ENCODE data around the gene THSD7A.
"Not testable (repeated sequence)": the region's sequence is repeated elsewhere in the genome, so short reads cannot be mapped to it uniquely, and the experiment has no call there.

Gene THSD7A

DNA sequence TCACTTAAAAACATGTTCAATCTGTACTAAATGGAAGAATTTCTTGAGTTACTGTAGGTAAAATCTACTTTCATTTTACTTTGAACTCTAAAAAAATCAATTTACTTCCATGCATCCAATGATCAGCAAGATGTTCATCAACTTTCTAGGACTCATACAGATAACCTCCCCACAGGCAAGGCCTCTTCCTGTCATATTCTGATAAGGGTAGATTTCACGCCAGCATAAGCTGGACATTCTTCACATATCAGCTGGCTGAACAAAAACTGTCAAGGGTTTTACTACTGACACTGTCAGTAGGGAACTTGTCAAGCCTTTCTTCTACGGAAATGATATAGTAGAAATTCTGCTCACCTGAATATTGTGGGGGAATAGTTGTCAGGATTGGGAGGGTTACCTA, 244.9 kb downstream of the THSD7A start:
- DNase-seq (ENCODE audit: low read depth in 2 of 2): no peak

DNA sequence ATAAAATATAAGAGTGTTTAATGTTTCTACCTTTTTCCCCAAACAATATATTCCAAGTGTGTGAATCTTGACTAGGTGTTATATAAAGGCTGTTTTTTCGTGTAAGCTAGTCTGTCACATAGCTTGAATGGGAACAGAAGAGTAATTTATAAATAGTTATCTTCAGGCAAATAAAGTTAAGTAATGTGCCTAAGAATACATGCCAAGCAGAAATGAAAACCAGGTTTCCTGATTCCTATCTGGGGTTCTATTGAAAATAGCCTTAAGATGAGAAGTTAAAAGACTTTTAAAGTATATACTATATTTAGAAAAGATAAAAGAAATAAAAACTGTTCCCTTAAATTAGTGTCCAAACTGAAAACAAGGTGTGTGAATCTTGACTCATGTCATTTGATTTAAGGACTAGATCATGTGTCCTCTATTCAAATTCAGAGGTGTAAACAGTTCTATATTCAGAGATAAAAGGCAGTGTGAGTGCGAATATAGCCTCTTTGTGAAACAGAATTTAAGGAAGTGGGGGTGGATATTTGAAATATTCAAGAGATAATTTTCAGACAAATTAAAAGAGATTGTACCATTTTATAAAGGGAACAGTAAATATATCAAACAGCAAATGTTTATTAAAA, 247.5 kb downstream of the THSD7A start:
- no peak for DNase-seq (ENCODE audit: low read depth in 2 of 2)

DNA sequence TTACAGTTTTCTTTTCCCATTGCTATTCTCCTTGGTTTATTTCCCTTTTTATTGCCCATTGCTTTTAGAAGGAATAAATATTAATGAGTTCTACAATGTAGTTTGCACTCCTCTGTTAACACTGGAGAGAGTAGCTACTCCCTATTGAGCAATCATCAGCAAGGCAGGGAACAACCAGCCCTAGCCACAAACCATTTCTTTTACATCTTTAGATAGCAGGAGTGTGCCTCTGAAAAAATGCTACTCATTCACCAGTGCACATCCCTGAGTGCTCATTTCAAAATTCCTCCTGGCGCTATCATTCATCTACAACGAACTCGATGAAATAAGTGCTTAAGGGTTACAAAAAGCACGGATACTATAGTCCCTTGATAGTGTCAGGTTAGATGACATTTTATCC, 252.9 kb downstream of the THSD7A start:
- no peak for DNase-seq (ENCODE audit: low read depth in 2 of 2)

DNA sequence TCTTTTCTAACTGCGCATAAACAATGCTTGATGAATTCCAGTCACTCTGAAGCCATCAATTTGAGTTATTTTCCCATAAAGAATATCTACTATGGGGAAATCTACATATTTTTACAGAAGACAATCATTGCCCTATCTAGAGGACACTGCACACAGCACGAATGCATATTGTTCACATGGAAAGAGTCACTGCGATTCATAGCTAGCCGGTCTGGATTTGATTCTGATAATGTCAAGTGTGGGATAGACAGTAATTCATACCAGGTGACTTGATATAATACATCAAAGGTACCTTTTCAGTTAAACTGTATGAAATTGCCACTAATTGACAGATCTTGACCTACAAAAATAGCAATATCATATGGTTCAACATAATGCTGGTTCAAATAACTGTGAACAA, 255.7 kb downstream of the THSD7A start:
- no peak for DNase-seq (ENCODE audit: low read depth in 2 of 2)

DNA sequence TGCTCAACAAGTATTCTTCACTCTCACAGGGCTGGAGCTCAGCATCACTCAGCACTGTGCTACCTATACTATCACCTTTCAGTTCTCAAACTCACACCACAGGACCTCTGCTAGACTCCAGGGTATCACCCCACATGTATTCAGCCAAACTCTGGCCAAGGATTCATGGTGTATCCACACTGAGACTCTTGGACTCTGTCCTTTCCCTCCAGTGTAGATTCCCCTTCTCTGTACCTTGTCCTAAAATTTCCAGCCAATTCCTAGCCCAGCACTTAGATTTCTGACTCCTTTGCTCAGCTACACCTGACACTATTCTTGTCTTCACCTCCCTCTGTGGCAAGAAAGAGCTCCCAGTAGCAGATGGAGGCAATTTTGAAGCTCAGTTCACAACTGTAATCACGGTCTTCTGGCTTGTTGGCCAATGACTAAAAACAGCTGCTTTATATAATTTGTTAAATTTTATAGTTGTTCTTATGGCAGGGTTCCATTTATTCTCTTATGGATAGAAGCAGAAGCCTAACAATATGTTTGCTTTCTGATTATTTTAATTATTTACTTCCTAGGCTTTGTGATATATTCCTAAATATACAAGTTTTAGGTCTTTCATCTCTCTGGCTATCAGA, 258.8 kb downstream of the THSD7A start:
- no peak for DNase-seq (ENCODE audit: low read depth in 2 of 2)

DNA sequence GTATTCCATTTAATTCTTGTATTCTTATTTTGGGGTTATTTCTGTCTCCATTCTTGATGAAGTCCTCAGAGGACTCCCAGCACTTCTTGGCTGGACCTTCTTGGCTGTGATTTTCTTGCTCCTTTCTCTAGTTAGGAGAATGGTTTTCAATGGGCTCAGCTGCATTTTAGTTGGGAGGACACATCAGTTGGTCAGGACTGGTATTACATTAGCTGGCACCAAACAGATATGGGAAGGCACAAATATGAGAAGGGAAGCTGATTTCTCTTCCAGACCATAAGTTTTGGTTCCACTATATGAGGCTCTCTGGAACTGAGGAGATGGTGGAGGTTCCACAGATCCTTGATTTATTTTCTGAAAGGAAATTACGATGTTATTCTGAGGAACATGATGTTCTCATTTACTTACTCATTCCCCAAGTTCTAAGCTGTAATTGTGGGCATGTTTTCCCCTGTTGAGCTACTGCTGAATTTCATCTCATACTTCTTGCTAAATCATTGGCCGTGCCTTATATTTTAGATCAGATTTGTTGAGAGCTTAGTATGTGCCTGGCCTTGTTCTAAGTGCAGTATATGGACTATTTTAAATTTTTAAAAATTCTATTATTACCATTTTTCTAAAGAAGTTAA, 261.0 kb downstream of the THSD7A start:
- no peak for DNase-seq (ENCODE audit: low read depth in 2 of 2)

DNA sequence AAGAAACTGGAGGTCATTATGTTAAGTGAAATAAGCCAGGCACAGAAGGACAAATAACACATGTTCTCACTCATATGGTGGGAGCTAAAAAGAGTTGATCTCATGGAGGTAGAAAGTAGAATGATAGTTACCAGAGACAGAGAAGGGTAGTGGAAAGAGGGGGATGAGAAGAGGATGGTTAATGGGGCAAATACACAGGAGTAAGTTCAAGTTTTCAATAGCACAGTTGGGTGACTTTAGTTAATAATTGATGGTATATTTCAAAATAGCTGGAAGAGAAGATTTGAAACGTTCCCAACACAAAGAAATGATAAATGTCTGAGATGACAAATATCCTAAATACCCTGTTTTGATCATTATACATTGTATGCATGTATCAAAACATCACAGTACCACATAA, 261.8 kb downstream of the THSD7A start:
- DNase-seq (ENCODE audit: low read depth in 2 of 2): no peak

DNA sequence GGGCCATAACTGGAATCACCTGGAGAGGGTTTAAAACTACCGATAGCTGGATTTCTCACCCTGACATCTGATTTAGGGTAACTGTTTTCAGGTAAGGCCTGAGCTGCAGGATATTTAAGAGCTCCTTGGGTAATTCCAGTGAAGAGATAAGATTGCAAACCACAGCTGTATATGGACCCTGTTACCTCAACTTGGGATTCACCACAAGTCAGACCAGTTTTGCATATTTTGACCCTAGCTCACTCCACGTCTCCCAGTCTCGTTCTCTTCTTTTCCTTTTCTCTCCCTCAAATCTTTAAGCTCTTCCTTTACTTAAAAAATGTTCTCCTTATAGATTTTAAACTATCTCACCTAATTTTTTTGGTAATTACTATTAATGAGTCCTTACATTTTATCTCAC, 264.4 kb downstream of the THSD7A start:
- DNase-seq (ENCODE audit: low read depth in 2 of 2): no peak

DNA sequence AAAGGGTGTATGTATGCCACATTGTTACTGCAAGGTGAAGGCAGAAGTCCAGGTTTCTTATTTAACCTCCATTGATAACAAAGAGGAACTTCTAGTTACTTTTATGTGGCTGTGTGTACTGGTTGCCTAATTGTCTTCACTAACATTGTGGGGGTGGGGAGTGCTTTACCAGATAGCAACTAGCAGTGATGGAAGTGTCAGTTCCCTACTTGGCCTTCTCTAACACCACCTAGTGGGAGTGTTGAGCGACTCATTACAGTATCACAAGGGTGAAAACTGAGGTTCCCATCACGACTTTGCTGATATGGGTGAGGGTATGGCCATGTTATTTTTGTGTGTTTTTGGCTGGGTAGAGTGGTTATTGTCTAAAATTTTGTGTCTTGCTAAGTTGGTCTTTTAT, 274.4 kb downstream of the THSD7A start:
- DNase-seq (ENCODE audit: low read depth in 2 of 2): no peak

DNA sequence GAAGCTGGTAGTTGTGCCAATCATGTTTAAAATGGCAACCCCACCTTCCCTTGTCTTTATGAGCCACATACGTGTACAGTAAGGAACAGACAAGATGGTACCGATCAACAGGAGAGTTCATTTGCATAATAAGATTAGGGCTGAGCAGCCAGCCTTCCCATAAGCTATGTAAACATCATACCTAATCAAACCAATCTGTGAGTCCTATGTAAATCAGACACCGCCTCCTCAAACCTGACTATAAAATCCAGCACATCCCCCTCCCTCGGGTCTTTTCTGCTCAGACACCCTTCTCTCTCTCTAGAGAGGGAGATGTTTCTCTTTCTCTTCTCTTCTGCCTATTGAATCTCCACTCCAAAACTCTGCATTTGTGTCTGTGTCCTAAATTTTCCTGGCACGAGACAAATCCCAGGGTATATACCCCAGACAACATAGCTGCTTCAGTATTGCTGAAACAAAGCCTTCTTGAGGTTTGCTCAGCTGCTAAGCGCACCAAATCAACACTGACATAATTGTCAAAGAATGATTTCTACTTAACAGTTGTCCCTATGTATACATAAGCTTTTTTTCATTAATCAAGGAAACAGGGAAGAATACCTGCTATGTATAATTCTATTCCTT, 279.2 kb downstream of the THSD7A start:
- no peak for DNase-seq (ENCODE audit: low read depth in 2 of 2)

DNA sequence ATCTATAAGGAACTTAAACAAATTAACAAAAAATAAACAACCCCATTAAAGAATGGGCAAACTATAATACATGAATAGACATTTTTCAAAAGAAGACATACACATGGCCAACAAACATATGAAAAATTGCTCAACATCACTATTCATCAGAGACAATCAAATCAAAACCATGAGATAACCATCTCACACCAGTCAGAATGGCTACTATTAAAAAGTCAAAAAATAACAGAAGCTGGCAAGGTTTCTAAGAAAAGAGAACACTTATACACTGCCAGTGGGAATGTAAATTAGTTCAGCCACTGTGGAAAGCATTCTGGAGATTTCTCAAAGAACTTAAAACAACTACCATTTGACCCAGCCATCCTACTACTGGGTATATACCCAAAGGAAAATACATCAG, 280.5 kb downstream of the THSD7A start:
- no peak for DNase-seq (ENCODE audit: low read depth in 2 of 2)

DNA sequence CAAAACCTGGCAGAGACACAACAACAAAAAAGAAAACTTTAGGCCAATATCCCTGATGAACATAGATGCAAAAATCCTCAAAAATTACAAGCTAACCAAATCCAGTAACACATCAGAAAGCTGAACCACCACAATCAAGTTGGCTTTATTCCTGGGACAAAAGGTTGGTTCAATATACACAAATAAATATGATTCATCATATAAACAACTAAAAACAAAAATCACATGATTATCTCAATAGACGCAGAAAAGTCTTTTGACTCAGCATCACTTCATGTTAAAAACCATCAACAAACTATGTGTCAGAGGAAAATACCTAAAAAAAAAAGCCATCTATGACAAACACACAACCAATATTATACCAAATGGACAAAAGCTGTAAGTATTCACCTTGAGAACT, 283.5 kb downstream of the THSD7A start:
- no peak for DNase-seq (ENCODE audit: low read depth in 2 of 2)

DNA sequence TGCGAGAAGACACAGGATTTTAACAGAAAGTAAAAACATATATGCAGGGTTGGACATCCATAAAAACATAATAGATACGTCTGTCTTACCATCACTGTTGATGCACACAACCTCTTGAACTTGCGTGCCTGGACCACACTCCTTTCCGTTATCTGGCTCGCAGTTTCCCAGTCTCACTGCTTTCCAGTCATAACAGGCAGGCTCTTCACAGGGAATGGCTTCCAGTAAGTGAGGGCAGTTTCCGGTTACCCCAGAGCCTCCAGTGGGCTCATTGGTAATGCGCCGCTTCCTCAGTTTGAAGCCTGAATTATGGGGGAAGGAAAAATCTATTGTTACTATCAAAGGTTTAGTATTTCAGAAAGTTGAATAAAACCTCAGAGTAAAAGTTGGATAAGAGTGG, 290.7 kb downstream of the THSD7A start:
- no peak for DNase-seq (ENCODE audit: low read depth in 2 of 2)

DNA sequence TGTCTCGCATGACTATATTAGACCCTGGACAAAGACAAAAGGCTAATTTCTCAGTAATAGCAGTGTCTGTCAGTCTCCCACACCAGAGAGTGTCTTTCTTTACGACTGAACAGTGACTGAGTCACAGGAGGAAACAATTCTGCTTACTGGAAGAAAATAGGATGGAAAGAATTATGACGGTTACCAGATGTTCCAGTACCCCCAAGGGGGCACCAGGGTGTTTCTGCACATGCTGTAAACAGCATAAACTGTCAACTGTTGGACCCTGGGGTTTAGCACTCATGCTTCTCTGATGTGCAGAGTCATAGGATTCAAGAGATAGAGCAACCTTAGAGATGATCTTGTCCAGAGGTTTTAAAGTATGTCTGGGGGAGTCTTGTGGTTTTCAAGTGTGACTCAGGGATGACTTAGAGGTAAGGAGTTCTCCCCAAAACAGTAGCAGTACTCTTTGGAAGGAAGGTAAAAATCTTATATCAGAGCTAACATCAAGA, 291.7 kb downstream of the THSD7A start:
- DNase-seq (ENCODE audit: low read depth in 2 of 2): no peak

DNA sequence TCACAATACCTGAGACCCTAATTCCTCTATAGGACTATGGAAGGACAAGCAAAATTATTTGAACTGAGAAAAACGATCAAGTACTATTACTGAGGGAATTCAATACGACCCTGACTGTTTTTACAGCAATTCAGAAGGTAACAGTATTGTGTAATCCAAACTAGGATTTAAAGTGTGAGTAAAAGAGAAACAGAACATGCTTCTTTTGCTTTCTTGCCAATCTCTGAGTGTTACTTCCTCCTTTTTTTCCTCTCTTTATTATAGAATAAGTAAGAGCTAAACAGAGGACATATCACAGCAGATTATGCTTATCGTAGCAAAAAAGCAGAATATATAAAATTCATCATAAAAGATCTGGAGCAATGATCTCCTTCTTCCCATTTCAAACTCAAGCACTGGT, 292.1 kb downstream of the THSD7A start:
- DNase-seq (ENCODE audit: low read depth in 2 of 2): no peak

DNA sequence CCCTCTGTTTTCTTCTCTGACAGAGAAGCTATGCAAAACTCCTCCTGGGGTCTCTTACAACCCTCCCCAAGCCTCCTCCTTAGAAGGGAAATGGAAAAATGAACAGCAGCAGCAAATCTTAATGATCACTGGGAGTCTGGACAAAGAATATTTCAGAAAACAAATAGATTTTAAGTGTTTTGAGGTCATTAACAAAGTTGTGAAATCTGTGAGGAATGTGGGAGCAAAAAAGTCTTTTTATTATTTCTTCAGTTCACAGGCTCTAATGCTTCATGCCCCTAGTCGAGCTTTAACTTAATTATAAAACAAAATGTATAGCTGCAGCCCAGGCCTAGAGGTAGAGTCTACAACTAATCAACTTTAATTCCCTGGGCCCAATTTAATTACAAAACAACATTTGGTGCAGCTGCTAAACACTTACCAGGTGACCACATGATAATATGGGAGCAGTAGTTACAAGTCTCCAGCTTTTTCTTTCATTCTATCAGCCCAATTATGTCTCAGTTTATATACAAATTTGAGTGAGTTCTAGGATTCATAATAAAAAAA, 293.2 kb downstream of the THSD7A start:
- no peak for DNase-seq (ENCODE audit: low read depth in 2 of 2)

DNA sequence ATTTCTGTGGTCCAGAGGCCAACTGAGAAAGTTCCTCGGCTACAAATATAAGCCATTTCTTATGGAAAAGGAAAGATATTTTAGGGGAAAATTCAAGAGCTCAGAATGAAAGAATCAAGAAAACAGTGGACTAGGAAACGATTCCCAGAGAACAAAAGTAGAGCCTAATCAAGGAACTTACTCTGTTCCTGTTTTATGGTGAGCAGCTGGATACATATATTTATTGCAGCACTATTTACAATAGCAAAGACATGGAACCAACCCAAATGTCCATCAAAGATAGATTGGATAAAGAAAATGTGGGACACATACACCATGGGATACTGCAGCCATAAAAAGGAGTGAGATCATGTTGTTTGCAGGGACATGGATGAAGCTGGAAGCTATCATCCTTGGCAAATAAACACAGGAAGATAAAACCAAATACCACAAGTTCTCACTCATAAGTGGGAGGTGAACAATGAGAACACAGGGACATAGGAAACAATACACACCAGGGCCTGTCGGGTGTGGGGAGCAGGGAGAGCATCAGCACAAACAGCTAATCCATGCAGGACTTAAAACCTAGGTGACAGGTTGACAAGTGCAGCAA, 298.7 kb downstream of the THSD7A start:
- no peak for DNase-seq (ENCODE audit: low read depth in 2 of 2)

DNA sequence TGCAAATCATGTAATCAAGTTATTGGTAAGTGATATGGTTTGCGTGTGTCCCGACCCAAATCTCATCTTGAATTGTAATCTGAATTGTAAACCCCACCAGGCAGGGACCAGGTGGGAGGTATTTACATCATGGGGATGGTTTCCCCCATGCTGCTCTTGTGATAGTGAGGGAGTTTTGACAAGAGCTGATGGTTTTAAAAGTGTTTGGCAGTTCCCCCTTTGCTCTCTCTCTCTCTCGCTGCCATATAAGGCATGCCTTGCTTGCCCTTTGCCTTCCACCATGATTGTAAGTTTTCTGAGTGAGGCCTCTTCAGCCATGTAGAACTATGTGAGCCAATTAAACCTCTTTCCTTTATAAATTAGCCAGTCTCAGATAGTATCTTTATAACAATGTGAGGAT, 302.6 kb downstream of the THSD7A start:
- DNase-seq (ENCODE audit: low read depth in 2 of 2): no peak

DNA sequence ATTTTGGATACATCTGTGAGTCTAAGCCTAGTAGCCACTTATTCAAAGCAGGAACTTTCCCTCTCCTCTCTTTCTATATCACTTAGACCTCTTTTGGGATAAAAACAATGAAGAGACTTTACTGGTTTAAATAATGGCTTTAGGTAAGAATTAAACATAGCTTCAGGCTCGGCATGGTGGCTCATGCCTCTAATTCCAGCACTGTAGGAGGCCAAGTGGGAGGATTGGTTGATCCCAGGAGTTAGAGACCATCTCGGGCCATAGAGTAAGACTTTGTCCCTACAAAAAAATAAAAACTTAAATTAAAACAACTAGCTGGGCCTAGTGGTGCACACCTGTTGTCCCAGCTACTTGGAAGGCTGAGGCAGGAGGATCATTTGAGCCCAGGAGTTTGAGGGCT, 304.3 kb downstream of the THSD7A start:
- DNase-seq (ENCODE audit: low read depth in 2 of 2): no peak

DNA sequence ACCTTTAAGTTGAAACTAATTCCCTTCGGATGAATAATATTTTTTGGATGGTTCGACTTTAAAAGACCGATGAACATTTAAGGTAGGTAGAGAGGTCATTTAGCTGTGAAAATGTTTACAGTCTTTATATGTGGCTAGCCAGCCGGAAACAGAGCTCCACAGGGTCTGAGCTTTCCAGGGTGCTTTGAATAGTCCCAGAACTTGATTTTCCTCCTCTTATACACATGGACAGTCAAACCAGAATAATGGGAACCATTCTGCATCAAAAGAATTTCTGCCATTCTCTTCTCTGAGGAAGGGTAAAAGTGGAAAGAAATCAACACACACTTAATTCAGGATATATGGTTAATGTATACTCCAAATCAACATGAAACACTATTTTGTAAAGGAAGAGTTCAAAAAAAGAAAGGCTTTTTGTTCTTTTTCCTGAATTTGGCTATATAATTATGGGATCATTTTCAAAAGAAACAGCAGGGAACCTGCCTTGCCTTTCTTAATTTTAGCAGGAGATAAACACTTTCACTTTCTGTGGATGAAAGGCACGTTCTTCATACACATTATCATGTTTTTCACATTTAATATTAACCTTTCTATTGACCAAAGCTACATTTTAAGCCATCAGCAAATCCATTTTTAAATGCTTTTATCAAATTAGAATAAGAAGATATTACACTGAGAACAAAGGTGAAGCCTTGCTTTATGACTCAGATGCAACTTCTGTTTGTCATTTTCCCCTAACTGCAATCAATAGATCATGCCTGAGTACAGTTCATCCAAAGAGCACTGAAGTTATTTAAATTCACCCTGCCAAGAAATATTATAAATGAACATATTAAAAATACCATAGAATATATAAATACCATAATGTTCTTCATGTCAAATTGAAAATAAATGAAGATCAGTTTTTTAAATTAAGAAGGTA, 307.3 kb downstream of the THSD7A start:
- DNase-seq (ENCODE audit: low read depth in 2 of 2): no peak

DNA sequence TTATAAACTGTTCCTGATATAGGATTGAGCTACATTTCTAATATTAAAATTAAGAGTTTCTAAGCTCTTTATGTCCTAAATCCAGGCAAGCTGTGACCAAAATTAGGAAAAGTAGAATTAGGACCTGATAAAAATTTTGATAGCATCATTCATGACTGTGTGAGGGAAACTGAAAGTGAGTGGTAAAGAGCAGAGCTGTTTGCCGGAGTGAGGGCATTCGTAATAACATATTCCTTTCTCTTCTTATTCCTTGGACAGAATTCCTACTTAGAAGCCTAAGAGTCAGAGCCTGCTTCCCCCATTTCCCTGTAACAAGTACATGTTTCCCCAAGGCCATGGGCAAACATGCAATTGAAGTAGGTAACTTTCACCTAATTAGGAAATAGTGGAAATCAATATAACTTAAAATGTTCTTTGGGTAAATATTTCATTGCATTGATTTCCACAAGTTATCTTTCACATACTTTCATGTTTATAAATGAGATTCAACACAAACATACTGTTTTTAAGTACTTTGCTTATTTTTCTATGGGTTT, 310.0 kb downstream of the THSD7A start:
- DNase-seq (ENCODE audit: low read depth in 2 of 2): not testable (repeated sequence)

Data from stimulated activated CD8-positive, alpha-beta memory T cell treated with anti-CD3 and anti-CD28 coated beads, Interleukin-7, amount 100 ng/mL, for 4 hours (primary cell).